H4 (cell line): Measurements from ENCODE around the gene FGFBP1. TPM values are rescaled to one million over a fixed set of nuclear protein-coding genes. Genes with fewer than 3 reads are reported as not detected.
A peak's percentile ranks its signal among the peaks of the same experiment; 100 is the strongest.
"Not testable (repeated sequence)": the region's sequence is repeated elsewhere in the genome, so short reads cannot be mapped to it uniquely, and the experiment has no call there.

Experiments used
- DNase-seq: peaks from one replicate; pipeline ENCODE4 v3.0.0-alpha.2; 2015; ENCODE audit warnings: low spot score
- total RNA-seq: library from RNA; depleted of rRNA; stranded (reverse); fragments of >200 nt; shearing (Covaris generic); gene quantifications from 2 replicates; pipeline ENCODE4 v1.2.3, GENCODE V29; 2014

The FGFBP1 gene
- total RNA-seq, 1 experiment from 2014 or later: 0.77 TPM

DNA sequence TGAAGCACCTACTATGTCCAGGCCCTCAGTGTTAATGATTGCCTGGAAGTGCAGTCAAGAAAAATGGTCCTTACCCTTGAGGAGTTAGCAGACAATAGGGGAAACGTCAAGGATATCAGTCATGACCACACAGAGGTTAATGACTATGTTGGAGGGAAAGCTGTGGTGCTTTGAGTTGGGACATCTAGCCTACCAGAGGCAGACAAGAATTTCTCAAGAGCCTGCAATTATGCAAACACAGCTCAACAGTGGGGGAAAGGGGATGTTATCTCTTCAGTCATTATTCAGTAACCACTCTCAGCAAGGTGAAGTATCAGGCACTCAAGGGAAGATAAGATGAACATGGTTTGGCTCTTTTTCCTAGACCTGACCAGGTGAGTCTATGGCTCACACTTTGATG lies 7.0 kb upstream of the FGFBP1 start:
- DNase-seq: no peak

DNA sequence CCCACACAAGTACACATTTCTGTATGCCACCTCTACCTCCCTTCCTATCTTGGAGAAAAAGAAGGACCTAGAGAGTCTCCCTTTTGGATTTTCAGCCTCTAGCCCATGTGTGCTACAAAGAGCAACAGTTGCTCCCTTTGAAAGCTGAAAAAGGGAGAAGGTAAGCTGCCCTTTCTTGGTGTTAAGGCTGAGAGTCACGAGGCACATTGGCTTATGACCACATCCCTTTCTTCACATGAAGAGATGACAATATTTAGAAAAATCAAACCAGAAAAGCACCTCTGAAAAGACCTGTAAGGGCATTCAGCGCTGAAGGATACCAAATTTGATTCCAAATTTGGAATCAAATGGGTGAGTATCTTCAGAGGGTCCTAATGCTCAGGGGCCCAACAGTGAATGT lies 6.4 kb upstream of the FGFBP1 start:
- DNase-seq: no peak

DNA sequence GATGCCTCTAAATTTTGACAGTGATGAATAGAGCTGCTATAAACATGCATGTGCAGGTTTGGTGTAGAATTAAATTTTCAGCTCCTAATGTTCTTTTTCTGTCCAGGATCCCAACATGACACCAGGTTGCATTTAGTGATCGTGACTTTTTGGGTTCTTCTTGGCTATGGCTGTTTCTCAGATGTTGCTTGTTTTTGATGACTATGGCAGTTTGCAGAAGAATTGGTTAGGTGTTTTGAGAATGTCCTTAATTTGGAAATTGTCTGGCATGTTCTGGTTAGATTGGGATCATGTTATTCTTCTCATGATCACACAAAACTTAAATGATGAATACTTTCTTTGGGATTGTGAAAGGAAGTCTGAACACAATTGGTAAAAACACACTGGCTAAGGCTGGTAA lies 3.7 kb upstream of the FGFBP1 start:
- no peak for DNase-seq

GRCh38 chr4:15938182-15938581 lies 358 bp downstream of the FGFBP1 start:
- peak; percentile 41 for DNase-seq

- no peak for DNase-seq
These were observed 2.0 kb downstream of the FGFBP1 start for GRCh38 chr4:15936495-15936894.

DNA sequence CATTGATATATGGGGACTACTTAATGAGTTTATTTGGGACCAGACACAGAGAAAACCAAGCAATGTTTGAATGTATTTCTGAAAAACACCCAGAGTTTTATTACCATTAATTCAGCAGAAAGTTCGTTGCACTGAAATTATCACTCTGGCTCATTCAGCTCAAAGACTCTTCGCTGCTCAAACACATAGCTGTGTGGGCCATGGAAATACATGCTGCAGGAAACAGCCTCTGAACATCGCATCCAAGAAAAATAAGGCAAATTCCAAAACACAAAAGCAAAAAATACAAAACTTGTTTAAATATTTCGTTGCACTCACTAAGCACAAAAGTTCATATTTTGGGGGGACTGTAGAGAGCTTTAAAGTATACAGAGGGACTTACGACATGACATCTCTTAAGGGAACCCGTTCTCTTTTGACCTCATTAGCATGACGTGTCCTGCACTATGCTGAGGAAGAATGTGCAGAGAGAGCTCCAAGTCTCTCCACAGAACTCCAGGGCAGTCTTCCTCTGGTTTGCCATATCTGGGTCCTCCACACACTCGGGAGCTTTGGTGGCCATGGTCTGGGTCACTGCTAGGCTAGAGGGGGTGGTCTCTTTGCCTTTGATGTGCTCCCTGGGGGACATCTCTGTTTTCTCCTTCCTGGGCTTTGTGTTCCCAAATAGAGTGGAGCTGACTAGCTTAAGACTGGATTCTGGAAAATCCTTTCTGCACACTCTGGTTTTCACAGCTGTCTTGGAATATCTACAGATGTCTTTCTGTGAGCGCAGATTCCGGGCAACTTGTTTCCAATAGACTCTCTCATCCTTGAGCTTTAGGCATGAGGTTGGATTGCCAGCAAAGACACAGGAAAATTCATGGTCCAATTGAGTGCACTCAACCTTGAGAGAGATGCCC lies 2.8 kb downstream of the FGFBP1 start:
- DNase-seq: no peak

- DNase-seq: no peak
These were observed 4.3 kb downstream of the FGFBP1 start for GRCh38 chr4:15934259-15934658.

GRCh38 chr4:15931451-15932210 lies 6.9 kb downstream of the FGFBP1 start:
- no peak for DNase-seq

GRCh38 chr4:15930314-15930713 lies 8.2 kb downstream of the FGFBP1 start:
- DNase-seq: no peak

GRCh38 chr4:15929540-15929939 lies 9.0 kb downstream of the FGFBP1 start:
- no peak for DNase-seq

DNA sequence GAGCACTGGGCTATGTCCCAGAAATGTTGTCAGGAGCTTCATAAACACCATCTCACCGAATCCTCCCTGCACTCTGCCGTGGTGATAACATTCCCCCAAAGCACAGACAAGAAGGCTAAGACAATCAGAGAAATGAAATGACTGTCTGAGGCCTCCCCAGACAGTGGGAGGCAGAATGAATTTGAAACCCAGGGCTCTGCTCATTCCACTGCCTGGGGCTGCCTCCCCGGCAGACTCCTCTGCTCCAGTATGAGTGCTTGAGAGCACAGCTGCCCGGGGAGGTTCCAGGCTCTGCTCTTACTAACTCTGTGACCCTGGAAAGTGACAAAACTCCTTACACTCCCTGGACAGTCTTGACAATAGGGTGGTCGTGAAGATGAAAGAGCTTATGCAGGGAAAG lies 9.7 kb downstream of the FGFBP1 start:
- no peak for DNase-seq

- no peak for DNase-seq
These were observed 12.1 kb downstream of the FGFBP1 start for GRCh38 chr4:15926486-15926885.

GRCh38 chr4:15925830-15926229 lies 12.7 kb downstream of the FGFBP1 start:
- DNase-seq: no peak

GRCh38 chr4:15921592-15921932 lies 17.0 kb downstream of the FGFBP1 start:
- DNase-seq: no peak

DNA sequence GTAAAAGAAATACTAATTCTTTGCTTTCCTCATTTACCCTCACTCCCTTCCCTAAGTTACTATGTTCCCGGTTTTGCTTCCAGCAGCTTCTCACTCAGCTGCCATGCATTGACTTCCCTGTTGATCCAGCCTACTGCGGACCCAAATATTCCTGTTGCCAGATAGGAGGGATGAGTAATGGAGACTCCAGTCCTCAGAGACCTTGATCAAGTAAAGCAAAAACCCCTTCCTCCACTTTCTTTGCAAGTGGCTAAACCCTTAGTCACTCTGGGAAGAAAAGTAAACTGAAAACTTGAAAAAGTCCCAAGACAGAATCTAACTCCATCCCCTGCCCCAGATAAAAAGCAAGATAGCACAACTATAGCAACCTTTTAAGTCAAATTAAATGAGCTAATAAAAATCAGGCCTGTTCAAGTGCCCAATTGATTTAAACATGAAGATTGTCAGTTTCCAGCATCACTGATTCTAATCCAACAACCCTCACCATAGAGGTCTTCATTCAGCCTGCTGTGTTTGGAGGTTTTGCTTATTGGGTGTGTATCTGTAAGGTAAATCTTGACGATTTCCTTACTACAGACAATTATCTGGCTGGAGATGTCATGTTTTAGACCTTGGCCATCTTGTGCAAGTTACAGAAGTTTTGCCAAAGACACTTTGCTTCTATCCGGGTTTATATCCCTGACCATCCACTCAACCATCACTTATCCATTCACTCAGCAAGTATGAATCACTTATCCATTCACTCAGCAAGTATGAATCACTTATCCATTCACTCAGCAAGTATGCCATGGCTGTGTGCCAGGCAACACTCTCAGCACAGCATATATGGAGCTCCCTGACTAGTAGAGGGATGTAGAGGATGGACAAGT lies 17.6 kb downstream of the FGFBP1 start:
- DNase-seq: peak; percentile 88

- no peak for DNase-seq
These were observed 19.9 kb downstream of the FGFBP1 start for GRCh38 chr4:15918484-15919129.

GRCh38 chr4:15917297-15917696 lies 21.2 kb downstream of the FGFBP1 start:
- no peak for DNase-seq

- DNase-seq: not testable (repeated sequence)
These were observed 22.2 kb downstream of the FGFBP1 start for GRCh38 chr4:15916358-15916757.

- DNase-seq: no peak
These were observed 23.8 kb downstream of the FGFBP1 start for GRCh38 chr4:15914736-15915135.

GRCh38 chr4:15914291-15914690 lies 24.2 kb downstream of the FGFBP1 start:
- DNase-seq: no peak

DNA sequence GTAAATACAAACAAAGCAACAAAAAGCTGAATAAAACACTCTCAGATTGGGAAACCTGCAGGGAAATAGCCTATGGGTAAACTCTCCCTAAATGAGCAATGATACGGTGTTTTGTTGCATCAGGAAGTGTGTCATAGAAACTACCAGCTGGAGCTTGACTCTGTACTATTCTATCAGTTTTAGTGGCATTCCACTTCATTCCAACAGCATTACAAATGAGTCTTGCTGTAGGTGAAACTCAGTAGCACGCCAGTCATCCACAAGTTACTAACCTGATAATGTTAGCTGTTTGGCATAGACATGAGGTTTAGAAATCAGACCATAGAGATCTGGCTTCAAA lies 24.9 kb downstream of the FGFBP1 start:
- peak; percentile 86 for DNase-seq
